ENCODE measurements around the gene DGCR2.

DNA sequence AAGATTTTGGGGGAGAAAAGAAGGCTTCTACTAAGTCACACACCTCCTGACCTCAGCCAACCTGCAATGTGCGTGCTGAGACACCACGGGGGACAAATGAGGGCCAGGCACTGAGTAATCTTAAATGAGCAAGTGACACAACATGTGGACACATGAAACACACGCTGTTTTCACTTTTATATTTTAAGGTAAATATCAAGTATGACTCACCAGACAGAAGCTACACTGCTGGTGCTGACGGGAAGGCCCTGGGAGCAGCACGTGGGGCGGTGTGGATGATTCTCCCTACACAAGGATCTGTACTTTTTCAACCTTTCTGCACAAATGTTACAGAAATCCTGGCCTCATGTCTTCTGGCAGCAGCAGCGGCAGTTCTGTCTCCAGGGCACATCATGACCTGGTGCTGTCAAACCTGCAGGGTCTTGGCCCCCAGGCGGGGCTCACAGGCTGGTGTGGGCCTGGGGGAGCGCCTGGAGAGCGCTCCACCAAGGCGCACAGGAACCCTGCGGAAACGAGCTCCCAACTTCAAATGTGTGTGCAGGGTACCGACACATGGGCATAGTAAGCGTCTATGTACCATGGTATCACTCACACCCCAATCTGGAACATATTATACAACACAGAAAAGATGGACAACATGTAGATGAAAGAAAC, 61.7 kb downstream of the DGCR2 start:
- no peak for TF ChIP-seq POLR2A (IDR thresholded peaks at IDR 0.05)
- no peak for TF ChIP-seq POLR2AphosphoS5 (IDR thresholded peaks at IDR 0.05)

All from spleen (tissue), 3 donors.